HepG2 (cell line): ENCODE measurements around the gene ZFR. TPM values are rescaled to one million over a fixed set of nuclear protein-coding genes. Genes with fewer than 3 reads are reported as not detected.

Experiments
- ERF ChIP-seq: IDR thresholded peaks from 2 replicates; pipeline ENCODE4 v1.6.1; 2018; ENCODE audit warnings: missing biosample characterization, missing genetic modification reagents
- EZH2 ChIP-seq: conservative IDR thresholded peaks from 2 replicates; pipeline ENCODE4 v1.6.1; 2012; ENCODE audit warnings: mild to moderate bottlenecking, low read depth, low read length, moderate library complexity
- IKZF4 ChIP-seq: sonication (generic); formaldehyde crosslinking; IDR thresholded peaks from 2 replicates; pipeline ENCODE4 v1.5.1; 2020; ENCODE audit warnings: borderline replicate concordance, mild to moderate bottlenecking, low read depth, missing genetic modification reagents; ENCODE audit errors: not compliant biosample characterization
- KLF15 ChIP-seq: sonication (generic); formaldehyde crosslinking; IDR thresholded peaks from 2 replicates; pipeline ENCODE4 v1.8.1; 2023; ENCODE audit warnings: borderline replicate concordance, mild to moderate bottlenecking, inconsistent platforms, missing genetic modification reagents, mixed read lengths
- MED13 ChIP-seq: sonication (generic); formaldehyde crosslinking; IDR thresholded peaks from 2 replicates; pipeline ENCODE4 v1.5.0; 2020; ENCODE audit warnings: missing genetic modification reagents
- NFE2L2 ChIP-seq: fragments of 150-350 bp; IDR thresholded peaks from 2 replicates; pipeline ENCODE4 v1.6.1; 2014; ENCODE audit warnings: low read length
- PTBP1 ChIP-seq: fragments of 200-400 bp; formaldehyde crosslinking; IDR thresholded peaks from 2 replicates; pipeline ENCODE4 v1.6.1; 2018; ENCODE audit warnings: low read length, low read depth; ENCODE audit not compliant: poor library complexity, severe bottlenecking
- REPIN1 ChIP-seq: sonication (generic); formaldehyde crosslinking; IDR thresholded peaks from 2 replicates; pipeline ENCODE4 v1.8.0; 2022; ENCODE audit warnings: missing genetic modification reagents, low read depth, mild to moderate bottlenecking, borderline replicate concordance
- SRF ChIP-seq: IDR thresholded peaks from 2 replicates; pipeline ENCODE4 v1.6.1; 2011; ENCODE audit warnings: mild to moderate bottlenecking, low read depth, low read length, moderate library complexity
- ZFP1 ChIP-seq: IDR thresholded peaks from 2 replicates; pipeline ENCODE4 v1.6.1; 2016
- ZFYVE20 ChIP-seq: sonication (generic); formaldehyde crosslinking; IDR thresholded peaks from 2 replicates; pipeline ENCODE4 v1.8.0; 2023; ENCODE audit warnings: low read depth, mild to moderate bottlenecking, moderate library complexity, missing genetic modification reagents, borderline replicate concordance
- ZMYM4 ChIP-seq: sonication (generic); formaldehyde crosslinking; IDR thresholded peaks from 2 replicates; pipeline ENCODE4 v1.8.1; 2023; ENCODE audit warnings: mild to moderate bottlenecking, missing genetic modification reagents
- ZNF224 ChIP-seq: sonication (generic); formaldehyde crosslinking; IDR thresholded peaks from 2 replicates; pipeline ENCODE4 v1.5.0; 2020; ENCODE audit warnings: mild to moderate bottlenecking, missing genetic modification reagents
- ZNF225 ChIP-seq: sonication (generic); formaldehyde crosslinking; IDR thresholded peaks from 2 replicates; pipeline ENCODE4 v1.4.0; 2020; ENCODE audit warnings: mild to moderate bottlenecking, missing genetic modification reagents
- ZNF556 ChIP-seq: sonication (generic); formaldehyde crosslinking; IDR thresholded peaks from 2 replicates; pipeline ENCODE4 v1.4.0; 2020; ENCODE audit warnings: mild to moderate bottlenecking, missing genetic modification reagents, borderline replicate concordance
- ZNF569 ChIP-seq: sonication (generic); formaldehyde crosslinking; IDR thresholded peaks from 2 replicates; pipeline ENCODE4 v1.5.0; 2020; ENCODE audit warnings: mild to moderate bottlenecking, missing genetic modification reagents, moderate library complexity, borderline replicate concordance
- ZNF672 ChIP-seq: sonication (generic); formaldehyde crosslinking; IDR thresholded peaks from 2 replicates; pipeline ENCODE4 v1.8.1; 2022; ENCODE audit warnings: missing genetic modification reagents
- ZNF75D ChIP-seq: sonication (generic); formaldehyde crosslinking; IDR thresholded peaks from 2 replicates; pipeline ENCODE4 v1.8.1; 2023; ENCODE audit warnings: missing genetic modification reagents, mild to moderate bottlenecking, borderline replicate concordance
- ZNF792 ChIP-seq: IDR thresholded peaks from 2 replicates; pipeline ENCODE4 v1.6.1; 2016
- ZSCAN12 ChIP-seq: sonication (generic); formaldehyde crosslinking; IDR thresholded peaks from 2 replicates; pipeline ENCODE4 v1.9.0; 2021; ENCODE audit warnings: mild to moderate bottlenecking, missing genetic modification reagents
- polyA plus RNA-seq, 8 experiments: library from polyadenylated mRNA; depleted of rRNA in 3 of 8; stranded (reverse) in 7 of 8; unstranded in 1 of 8; fragments of >200 nt; fragmentation: Illumina TruSeq in 4 of 8; extraction: Trizol in 4 of 8; gene quantifications; 2 replicates each; pipeline versions ENCODE4 v1.2.1 to v1.2.3, GENCODE V29; 2011 to 2016; ENCODE audit warnings: low read depth in 4 of 8, missing spikeins in 1 of 8, mixed read lengths in 1 of 8; ENCODE audit not compliant: insufficient read depth in 1 of 8
- total RNA-seq, 5 experiments: library from RNA; depleted of rRNA; stranded (reverse); fragments of >200 nt; fragmentation: Illumina TruSeq; extraction: Trizol; gene quantifications; 2 replicates each; pipeline ENCODE4 v1.2.3, GENCODE V29; 2016; ENCODE audit warnings: low read depth in 1 of 5
- TF ChIP-seq, protein P1 (sequence below): IDR thresholded peaks from 2 replicates; pipeline ENCODE4 v1.6.1; 2016; ENCODE audit warnings: low read depth, borderline replicate concordance
- TF ChIP-seq, protein P2 (sequence below): sonication (generic); formaldehyde crosslinking; IDR thresholded peaks from 2 replicates; pipeline ENCODE4 v1.4.0; 2020; ENCODE audit warnings: missing genetic modification reagents
- TF ChIP-seq, protein P3 (sequence below): sonication (generic); formaldehyde crosslinking; IDR thresholded peaks from 2 replicates; pipeline ENCODE4 v1.4.0; 2020; ENCODE audit warnings: missing genetic modification reagents, low read depth, mild to moderate bottlenecking, borderline replicate concordance
- TF ChIP-seq, protein P4 (sequence below): sonication (generic); formaldehyde crosslinking; IDR thresholded peaks from 2 replicates; pipeline ENCODE4 v1.5.0; 2020; ENCODE audit warnings: missing genetic modification reagents
- TF ChIP-seq, protein P5 (sequence below): IDR thresholded peaks from 2 replicates; pipeline ENCODE4 v1.6.1; 2016

The ZFR gene
- total and polyA plus RNA-seq, 2 of the 13 experiments (the other 11 are each of a cell fraction or from before 2014, with no cell fraction given), result 89.0 to 92.8 TPM

DNA sequence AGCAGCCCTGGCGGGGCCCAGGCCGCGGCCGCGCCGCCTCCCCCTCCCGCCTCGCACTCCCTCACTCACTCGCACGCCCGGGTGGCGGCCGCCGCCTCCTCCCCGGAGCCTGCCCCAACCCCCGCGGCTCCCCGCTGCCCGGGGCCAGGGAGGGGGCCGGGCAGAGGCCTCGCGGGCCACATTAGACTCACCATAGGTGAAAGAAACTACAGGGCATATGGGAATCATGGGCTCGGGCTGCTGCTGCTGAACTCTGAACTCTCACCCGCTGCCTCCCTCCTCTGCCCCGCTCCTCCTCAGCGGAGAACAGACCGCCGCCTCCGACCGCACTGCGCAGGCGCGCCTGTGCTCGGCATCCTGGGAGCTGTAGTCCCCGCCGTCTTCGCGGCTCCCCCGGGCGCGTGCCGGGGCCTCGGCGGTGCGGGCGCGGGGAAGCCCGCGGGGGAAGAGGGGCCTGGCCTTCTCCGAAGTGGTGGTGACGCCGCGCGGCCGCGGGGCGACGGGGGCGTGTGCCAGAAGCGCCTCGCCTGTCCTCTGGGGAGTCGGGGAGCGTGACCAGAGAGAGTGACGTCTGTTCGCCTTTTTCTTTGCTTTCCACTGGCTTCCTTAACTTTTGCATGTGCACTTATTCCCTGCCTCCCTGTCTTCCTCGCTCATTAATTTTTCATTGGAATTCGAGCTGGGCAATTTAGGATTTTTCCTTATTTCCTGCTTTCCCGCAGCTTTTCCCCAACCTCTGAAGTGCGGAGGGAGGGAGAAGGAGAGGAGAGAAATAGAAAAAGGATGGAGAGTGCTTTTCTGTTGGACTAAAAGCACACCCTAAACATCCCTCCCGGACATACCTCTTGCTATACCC, at the start of gene ZFR (continued):
- TF ChIP-seq ZMYM4 (CRISPR knock-in tag) (peak; percentile 86), ZFP1 (CRISPR knock-in tag) (no peak), ZNF792 (peak; percentile 31; the same call in 1 of the 2 replicates), MED13 (CRISPR knock-in tag) (no peak), ZNF225 (CRISPR knock-in tag) (peak; percentile 91), IKZF4 (CRISPR knock-in tag) (peak; percentile 68), ZNF556 (CRISPR knock-in tag) (no peak), KLF15 (CRISPR knock-in tag) (no peak), ZNF672 (CRISPR knock-in tag) (no peak), ZNF224 (CRISPR knock-in tag) (no peak), NFE2L2 (no peak), PTBP1 (no peak), SRF (no peak), REPIN1 (CRISPR knock-in tag) (peak; percentile 80), ERF (CRISPR knock-in tag) (peak; percentile 97), EZH2 (no peak), ZFYVE20 (no peak; the same call in 1 of the 2 replicates), ZSCAN12 (CRISPR knock-in tag) (no peak; the same call in 1 of the 2 replicates), ZNF75D (CRISPR knock-in tag) (peak; percentile 73; the same call in 1 of the 2 replicates), ZNF569 (no peak)
- TF ChIP-seq, protein P1, sequence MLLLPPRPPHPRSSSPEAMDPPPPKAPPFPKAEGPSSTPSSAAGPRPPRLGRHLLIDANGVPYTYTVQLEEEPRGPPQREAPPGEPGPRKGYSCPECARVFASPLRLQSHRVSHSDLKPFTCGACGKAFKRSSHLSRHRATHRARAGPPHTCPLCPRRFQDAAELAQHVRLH (CRISPR knock-in tag), result peak; percentile 75; the same call in 1 of the 2 replicates
- TF ChIP-seq, protein P2, sequence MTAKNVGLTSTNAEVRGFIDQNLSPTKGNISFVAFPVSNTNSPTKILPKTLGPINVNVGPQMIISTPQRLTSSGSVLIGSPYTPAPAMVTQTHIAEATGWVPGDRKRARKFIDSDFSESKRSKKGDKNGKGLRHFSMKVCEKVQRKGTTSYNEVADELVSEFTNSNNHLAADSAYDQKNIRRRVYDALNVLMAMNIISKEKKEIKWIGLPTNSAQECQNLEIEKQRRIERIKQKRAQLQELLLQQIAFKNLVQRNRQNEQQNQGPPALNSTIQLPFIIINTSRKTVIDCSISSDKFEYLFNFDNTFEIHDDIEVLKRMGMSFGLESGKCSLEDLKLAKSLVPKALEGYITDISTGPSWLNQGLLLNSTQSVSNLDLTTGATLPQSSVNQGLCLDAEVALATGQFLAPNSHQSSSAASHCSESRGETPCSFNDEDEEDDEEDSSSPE (CRISPR knock-in tag), result peak; percentile 97
- TF ChIP-seq, protein P3, sequence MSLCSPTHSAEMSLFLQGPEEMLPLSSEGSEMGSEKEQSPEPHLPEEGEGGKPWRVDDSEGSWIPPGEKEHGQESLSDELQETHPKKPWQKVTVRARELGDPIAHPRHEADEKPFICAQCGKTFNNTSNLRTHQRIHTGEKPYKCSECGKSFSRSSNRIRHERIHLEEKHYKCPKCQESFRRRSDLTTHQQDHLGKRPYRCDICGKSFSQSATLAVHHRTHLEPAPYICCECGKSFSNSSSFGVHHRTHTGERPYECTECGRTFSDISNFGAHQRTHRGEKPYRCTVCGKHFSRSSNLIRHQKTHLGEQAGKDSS (CRISPR knock-in tag), result peak; percentile 70; the same call in 1 of the 2 replicates
- TF ChIP-seq, protein P4, sequence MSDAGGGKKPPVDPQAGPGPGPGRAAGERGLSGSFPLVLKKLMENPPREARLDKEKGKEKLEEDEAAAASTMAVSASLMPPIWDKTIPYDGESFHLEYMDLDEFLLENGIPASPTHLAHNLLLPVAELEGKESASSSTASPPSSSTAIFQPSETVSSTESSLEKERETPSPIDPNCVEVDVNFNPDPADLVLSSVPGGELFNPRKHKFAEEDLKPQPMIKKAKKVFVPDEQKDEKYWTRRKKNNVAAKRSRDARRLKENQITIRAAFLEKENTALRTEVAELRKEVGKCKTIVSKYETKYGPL, result no peak; the same call in 1 of the 2 replicates
- TF ChIP-seq, protein P5, sequence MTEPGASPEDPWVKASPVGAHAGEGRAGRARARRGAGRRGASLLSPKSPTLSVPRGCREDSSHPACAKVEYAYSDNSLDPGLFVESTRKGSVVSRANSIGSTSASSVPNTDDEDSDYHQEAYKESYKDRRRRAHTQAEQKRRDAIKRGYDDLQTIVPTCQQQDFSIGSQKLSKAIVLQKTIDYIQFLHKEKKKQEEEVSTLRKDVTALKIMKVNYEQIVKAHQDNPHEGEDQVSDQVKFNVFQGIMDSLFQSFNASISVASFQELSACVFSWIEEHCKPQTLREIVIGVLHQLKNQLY, result 0 out of 2 replicates have a peak, but pooled peaks have one; percentile 37
